Measurements from ENCODE around the gene CACNA1S. TPM values are rescaled to one million over a fixed set of nuclear protein-coding genes. Genes with fewer than 3 reads are reported as not detected.

Gene CACNA1S
- total and polyA plus RNA-seq, 7 donors: 0.01 TPM; not detected in 6

- intact Hi-C loops (cut with DNase I): loop anchor here (1.0 kb wide), 1 partner anchor 16 kb away; no protein-coding TSS in a partner anchor
- peak within 1 kb of the TSS; percentile 78 to 86 (median 80) for H3K27ac ChIP-seq
- H3K36me3 ChIP-seq: peaks cover 0 to 23% (median 5%) of the 10 kb centered on the region in 4 donors
- peak within 1 kb of the TSS; percentile 65 to 91 (median 90) for H3K4me3 ChIP-seq
- no peak for TF ChIP-seq POLR2A (IDR thresholded peaks at IDR 0.05)
- TF ChIP-seq POLR2AphosphoS5 (IDR thresholded peaks at IDR 0.05): peak in 3 of 4 donors; percentile 43 to 69 (median 63)
- 8 to 12% methylated on average over 31 of the region's 31 CpGs for WGBS, 2 donors
- H3K27me3 ChIP-seq: no peaks in the 10 kb centered on the region
- DNase-seq: peak; percentile 99
- no peaks in the 10 kb centered on the region for H3K9me3 ChIP-seq
- peaks cover 0 to 20% (median 13%) of the 10 kb centered on the region in 4 donors for H3K4me1 ChIP-seq
Measured at GRCh38 chr1:201154389-201155165, 42.4 kb upstream of the CACNA1S start, which contains the start of gene TMEM9. TMEM9 (minus strand) TSS chr1:201154474; CDS start chr1:201153923, 551 bp downstream.

GRCh38 chr1:201153474-201154388 is 41.5 kb upstream of the CACNA1S start:
- TF ChIP-seq POLR2A (IDR thresholded peaks at IDR 0.05): no peak
- no peak for TF ChIP-seq POLR2AphosphoS5 (IDR thresholded peaks at IDR 0.05)
- no peak for TF ChIP-seq EP300 (IDR thresholded peaks at IDR 0.05)
- no peak for TF ChIP-seq CTCF (IDR thresholded peaks at IDR 0.05)
- H3K27me3 ChIP-seq: no peaks in the 10 kb centered on the region
- H3K4me1 ChIP-seq: peaks cover 0 to 20% (median 13%) of the 10 kb centered on the region in 4 donors
- H3K27ac ChIP-seq: peak overlapping the region; percentile 78 to 86 (median 80)
- no peak for DNase-seq
- intact Hi-C loops (cut with DNase I): loop anchor here (1.0 kb wide), 1 partner anchor 17 kb away; no protein-coding TSS in a partner anchor
- peaks cover 0 to 32% (median 7%) of the 10 kb centered on the region in 4 donors for H3K36me3 ChIP-seq
- H3K4me3 ChIP-seq: peak overlapping the region; percentile 65 to 91 (median 90)
- WGBS, 2 donors: 2 to 3% methylated on average over 37 of the region's 37 CpGs
- H3K9me3 ChIP-seq: no peaks in the 10 kb centered on the region

GRCh38 chr1:201149400-201149799 is 37.2 kb upstream of the CACNA1S start:
- peaks cover 19 to 75% (median 32%) of the 10 kb centered on the region in 4 donors for H3K36me3 ChIP-seq
- TF ChIP-seq CTCF (IDR thresholded peaks at IDR 0.05) (no peak), POLR2AphosphoS5 (IDR thresholded peaks at IDR 0.05) (no peak), POLR2A (IDR thresholded peaks at IDR 0.05) (no peak), EP300 (IDR thresholded peaks at IDR 0.05) (no peak)
- DNase-seq: no peak
- intact Hi-C loops (cut with DNase I): no loop called here
- H3K27me3 ChIP-seq: no peaks in the 10 kb centered on the region
- 44 to 72% methylated on average over 4 of the region's 4 CpGs for WGBS, 2 donors
- H3K4me1 ChIP-seq: peaks cover 0 to 16% (median 10%) of the 10 kb centered on the region in 4 donors
- H3K4me3 ChIP-seq: no peak overlapping the region
- H3K27ac ChIP-seq: no peak overlapping the region
- no peaks in the 10 kb centered on the region for H3K9me3 ChIP-seq

GRCh38 chr1:201147396-201148015 is 35.3 kb upstream of the CACNA1S start:
- 84 to 92% methylated on average over 13 of the region's 13 CpGs for WGBS, 2 donors
- H3K9me3 ChIP-seq: no peaks in the 10 kb centered on the region
- H3K27ac ChIP-seq: no peak overlapping the region
- H3K27me3 ChIP-seq: no peaks in the 10 kb centered on the region
- TF ChIP-seq CTCF (IDR thresholded peaks at IDR 0.05): no peak
- no peak for TF ChIP-seq POLR2A (IDR thresholded peaks at IDR 0.05)
- no peak for TF ChIP-seq EP300 (IDR thresholded peaks at IDR 0.05)
- TF ChIP-seq POLR2AphosphoS5 (IDR thresholded peaks at IDR 0.05): no peak
- intact Hi-C loops (cut with DNase I): no loop called here
- peaks cover 32 to 94% (median 45%) of the 10 kb centered on the region in 4 donors for H3K36me3 ChIP-seq
- no peak for DNase-seq
- H3K4me1 ChIP-seq: peaks cover 0 to 2% (median 0%) of the 10 kb centered on the region in 4 donors
- H3K4me3 ChIP-seq: no peak overlapping the region

Measured in sigmoid colon (tissue), 7 donors.